NCI-H2171 (cell line): ENCODE data around the gene EVC.

Source experiments
- DNase-seq: peaks from one replicate; lab custom pipeline; 2025; lab: John Stamatoyannopoulos, UW

The EVC gene

DNA sequence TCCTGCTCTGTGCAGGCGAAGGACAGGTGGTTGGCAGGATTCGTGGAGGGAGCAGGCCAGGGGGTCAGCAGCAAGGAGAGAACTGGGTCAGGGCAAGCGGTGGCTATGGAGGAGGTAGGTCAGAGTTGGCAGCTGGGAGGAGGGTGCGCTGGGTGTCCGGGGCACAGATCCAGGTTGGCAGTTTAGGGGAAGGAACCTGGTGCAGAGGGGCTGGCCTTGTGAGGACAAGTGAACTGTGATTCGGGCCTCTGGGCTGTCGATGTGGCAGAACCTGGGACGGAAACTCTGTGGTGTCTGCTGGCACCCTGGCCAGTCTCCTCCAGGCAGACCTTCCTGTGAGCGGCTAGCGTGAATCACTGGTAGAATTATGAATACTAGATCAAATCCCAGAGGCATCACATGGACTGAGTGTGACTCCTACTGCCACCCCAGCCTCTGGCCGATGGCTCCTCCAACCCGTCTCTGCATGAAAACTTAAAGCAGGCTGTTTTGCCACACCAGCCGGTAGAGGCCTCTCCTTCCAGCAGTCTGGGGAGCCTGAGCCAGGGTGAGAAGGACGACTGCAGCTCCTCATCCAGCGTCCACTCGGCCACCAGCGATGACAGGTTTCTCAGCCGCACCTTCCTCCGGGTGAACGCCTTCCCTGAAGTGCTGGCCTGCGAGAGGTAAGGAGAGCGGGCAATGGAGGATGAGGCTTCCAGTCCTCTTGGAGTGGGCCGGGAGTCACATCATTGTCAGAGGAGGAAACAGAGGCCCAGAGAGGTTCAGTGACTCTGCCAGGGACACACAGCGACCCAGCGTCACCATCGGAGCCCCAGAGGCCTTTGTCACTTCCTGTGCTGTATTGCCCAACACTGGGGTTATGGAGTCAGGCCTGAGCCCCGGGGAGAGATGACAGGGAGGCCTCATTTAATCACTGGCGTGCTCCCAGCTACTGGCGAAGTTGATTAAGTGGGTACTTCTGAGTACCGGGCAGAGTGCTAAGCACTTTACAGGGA is 20.3 kb downstream of the EVC start:
- DNase-seq: no peak

DNA sequence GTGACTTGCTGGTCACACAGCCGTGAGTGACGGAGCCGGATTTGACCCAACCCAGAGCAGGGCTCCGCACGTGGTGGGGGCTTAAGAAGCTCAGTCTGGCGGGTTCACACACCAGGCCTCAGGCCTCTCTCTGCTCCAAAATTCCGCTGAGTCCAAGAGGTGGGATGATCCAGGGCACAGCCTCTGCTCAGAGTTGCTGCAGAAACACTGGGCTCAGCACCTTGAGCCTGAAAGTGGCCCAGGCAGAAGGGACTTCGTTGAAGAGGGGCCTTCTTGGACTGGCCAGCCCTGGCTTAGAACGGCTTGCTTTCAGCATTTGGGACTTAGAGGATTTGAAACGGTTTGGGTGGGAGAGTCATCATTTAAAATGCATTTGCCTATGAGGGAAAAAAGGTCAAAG is 21.2 kb downstream of the EVC start:
- DNase-seq: no peak

DNA sequence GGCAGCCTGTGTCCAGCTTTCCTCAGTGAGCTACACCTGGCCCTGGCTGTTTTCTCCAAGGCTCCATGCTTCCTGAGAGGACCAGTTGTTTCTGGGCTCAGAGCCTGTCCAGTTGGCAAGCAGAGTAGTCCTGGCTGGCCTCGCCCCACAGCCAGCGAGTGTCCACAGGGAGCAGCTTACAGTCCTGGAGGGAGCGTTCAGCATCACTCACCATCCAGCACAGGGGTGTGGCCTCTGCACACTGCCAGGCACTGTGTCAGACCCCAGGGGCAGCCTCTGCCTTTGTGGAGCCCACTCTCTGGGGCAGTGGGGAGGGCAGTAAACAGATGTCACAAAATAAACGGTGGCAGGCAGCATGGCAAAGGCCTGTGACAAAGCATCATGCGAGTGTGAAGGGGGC is 23.9 kb downstream of the EVC start:
- no peak for DNase-seq

DNA sequence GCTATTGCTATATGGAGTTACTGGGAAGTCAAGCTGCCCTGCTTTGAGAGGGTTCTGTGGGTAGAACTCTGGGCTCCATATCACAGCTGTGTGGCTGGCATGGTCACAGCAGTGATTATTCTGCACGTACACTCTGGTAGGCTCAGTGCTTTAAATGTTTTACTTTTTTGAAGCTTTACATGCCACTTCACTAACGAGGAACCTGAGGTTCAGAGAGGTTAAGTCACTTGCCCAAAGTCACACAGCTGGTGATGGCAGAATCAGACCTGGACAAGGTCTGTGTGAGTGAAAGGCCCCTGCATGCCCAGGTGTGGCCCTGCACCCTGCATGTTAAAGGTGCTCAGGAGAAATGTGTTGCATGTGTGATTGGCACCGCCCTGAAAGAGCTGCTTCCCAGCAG is 24.5 kb downstream of the EVC start:
- no peak for DNase-seq

DNA sequence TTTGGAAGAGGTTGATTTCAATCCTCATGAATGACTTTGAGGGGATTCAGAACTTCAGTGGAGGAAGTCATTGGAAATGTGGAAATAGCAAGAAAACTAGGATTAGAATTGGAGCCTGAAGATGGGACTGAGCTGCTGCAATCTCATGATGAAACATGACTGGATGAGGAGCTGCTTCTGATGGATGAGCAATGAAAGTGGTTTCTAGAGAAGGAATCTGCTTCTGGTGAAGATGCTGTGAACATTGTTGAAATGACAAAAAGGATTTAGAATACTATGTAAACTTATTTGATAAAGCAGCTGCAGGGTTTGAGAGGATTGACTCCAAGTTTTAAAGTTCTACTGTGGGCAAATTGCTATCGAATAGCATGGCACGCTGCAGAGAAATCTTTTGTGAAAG is 27.1 kb downstream of the EVC start:
- no peak for DNase-seq

DNA sequence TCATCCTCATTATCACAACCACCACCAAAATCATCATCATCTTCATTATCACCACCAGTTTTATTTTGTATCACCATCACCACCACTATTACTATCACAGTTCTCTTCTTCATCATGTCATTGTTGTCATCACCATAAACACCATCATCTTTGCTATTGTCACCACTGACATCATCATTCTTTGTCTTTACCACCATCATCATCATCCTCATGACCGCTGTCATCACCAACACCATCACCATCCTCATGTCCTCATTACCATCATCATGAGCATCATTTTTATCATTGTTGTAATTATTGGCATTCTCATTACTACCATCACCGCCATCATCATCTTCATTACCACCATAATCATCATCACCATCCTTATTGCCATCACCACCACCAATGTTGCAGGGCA is 31.4 kb downstream of the EVC start:
- DNase-seq: no peak

DNA sequence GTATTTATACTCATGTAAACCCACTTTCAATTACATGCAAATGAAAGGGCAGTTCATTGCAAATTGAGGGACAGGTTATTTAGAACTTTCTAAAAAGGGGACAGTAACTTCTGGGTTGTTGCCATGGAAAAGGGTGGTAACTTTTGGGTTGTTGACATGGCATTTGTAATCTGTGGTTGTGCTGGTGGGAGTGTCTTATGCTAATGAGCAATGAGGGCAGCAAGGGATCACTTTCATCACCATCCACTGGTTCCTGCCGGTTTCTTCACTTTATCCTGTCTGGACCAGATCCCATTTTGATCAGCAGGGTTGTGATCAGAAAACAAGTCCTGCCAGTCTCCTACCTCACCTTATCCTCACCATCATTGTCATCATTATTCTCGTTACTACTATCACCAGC is 32.0 kb downstream of the EVC start:
- DNase-seq: no peak

DNA sequence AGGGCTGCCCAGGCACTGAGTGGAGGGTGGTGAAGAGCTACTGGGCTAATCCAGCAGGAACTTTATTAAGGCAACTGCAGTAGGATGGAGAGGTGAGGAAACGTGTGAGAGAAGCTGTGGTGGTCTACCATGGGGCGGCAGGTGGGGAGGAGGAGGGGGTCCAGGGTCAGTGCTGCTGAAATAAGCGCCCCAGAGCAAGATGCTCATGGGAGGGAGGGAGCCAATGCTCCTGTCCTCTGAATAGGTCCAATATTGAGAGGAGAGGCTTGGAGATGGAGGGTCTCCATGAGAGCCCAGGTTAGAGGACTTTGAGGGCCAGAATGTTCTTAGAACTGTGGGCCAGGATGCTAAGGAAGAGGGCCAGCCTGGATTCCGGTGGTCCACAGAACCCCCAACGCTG is 35.2 kb downstream of the EVC start:
- no peak for DNase-seq

DNA sequence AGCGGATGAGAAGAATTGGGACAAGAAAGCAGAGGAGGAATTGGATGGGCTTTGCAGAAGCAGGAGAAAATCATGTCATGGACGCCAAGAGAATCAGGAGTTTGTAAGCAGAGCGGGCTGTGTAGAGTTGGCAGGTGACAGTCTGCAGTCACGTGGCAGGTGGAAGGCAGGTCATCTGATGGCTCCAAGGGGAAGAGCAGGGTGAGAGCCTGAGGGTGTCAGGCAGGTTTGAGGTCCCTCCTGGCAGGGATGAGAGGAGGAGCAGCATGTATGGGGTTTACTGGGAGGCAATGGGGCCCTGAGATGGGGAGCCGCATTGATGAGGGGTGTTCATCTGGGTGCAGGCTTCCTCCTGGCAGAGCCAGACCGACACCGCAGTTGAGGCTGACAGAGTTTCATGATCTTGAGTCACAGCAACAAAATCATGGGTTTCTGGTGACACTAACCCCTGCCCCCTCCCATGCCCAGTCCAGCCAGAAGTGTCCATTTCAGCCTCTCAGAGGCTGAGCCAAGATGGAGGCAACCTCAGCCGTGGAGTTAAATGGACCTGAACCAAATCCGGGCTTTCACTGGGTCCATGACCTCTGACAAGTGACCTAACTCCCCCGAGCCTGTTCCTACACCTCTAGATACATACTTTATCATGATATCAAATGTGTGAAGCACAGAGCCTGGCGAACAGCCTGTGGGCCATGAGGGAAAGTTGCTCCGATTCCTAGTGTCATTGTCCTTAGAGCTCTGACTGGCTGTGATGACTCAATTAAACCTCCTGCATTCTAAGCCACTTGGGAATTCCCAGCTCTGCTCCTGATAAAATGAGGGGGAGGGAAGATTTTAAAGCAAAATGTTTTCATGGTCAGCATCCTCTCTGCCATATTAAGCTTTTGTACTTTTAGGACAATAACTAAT is 36.1 kb downstream of the EVC start:
- DNase-seq: no peak

DNA sequence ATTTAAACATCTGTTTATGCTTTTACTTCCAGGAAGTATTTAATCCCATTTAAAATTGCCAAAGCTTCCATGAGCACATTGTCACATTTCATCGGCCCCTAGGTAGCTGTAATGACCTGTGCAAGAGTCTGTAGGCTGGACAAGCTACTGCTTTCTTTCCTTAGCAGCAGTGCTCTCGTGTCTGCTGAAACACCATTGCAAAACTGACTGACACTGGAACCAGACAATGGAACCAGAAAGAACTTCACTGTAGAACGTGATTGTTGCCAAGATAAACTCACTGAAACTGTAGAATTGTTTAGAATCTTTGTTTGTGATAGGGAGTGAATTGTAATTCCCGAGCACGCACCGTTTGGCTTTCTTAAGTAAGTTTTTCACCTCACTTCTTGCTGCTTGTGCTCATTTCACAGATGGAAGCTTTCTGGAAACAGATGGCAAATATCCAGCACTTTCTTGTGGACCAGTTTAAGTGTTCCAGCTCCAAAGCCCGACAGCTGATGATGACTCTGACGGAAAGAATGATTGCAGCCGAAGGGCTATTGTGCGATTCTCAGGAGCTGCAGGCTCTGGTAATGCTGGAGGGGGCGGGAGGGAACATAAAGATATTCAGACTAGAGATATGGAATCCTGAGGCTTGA is 36.9 kb downstream of the EVC start:
- DNase-seq: no peak

DNA sequence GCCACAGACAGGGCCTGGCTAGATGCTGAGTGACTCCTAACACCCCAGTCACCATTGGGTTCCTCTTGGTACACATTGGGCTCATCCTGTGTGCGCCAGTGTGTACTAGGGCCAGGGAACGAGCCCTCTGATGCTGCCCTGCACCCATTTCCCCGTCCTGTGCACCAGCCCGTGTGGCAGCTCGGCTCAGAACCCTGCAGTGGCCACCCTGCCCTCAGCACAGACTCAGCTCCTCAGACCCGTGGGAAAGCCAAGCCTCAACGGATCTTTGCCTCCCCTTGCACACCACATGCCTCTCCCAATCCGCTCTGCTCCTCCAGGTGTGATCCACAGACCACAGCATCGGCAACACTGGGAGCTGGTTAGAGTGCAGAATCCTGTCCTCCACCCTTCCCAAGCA is 38.6 kb downstream of the EVC start:
- no peak for DNase-seq

DNA sequence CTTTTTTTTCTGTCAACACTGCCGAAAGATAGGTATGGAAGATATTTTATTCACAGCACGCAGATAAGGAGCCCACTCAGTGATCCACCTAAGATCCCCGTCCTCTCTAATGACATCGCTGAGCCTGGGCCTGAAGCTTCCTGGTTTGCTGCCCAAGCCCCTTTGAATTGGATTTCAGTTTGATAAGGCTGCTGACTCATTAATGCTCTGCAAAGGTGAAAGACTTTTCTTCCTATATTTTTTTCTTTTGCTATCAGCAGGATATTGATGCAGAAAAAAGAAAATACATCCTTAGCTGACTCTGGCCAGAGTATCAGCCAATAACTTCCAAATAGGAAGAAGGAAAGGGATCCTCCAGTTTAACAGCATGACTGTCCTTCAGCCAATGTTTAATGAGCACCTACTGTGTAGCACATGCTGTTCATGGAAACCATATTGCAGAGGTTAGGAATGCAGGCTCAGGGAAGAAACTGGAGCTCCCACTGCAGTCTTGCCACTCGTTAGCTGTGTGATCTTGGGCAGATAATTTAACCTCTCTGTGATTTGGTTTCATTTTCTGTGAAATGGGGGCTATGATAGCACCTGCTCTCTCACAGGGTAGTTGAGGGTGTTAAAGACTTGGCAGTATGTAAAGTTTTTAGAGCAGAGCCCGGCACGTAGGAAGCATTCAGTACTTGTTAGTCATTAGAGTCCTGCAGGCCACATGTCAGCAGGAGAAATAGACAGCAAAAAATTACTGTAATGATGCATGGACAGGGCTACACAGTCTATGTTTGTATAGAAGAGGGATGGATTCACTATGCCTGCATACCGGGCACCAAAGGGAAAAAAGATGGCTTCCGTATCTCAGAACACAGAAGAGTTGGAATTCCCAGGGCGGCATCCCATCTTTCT is 39.3 kb downstream of the EVC start:
- DNase-seq: no peak

DNA sequence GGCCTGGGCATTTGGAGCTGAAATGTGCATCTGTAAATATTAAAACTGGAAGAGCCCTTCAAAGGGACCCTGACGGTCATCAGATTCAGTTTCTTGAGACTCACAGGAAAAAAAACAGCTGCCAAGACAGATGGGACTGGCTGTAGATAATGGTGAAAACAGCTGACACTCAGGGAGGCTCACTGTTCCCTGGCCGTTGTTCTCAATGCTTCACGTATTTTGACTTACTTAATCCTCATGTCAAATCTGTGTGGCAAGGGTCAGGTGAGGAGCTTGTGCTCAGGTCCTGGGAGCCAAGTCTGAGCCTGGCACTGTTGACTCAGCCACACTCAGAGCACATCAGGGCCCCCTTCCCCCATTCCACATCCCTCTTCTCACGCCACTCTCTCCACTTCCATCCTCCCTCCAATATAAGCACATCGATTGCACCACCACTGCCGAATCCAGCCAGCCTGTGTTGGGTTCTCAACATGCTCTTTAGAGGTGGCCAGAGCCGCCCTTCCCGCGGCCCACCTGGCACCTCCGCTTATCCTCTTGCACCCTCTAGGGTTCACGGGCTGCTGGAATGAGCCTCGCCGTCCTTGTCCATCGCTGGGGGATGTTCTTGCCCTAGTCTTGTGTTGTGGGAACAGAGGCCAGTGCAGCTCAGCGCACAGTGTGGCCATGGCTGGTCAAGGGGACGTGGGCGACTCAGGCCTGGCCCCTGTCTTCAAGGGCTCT is 40.1 kb downstream of the EVC start:
- DNase-seq: no peak

DNA sequence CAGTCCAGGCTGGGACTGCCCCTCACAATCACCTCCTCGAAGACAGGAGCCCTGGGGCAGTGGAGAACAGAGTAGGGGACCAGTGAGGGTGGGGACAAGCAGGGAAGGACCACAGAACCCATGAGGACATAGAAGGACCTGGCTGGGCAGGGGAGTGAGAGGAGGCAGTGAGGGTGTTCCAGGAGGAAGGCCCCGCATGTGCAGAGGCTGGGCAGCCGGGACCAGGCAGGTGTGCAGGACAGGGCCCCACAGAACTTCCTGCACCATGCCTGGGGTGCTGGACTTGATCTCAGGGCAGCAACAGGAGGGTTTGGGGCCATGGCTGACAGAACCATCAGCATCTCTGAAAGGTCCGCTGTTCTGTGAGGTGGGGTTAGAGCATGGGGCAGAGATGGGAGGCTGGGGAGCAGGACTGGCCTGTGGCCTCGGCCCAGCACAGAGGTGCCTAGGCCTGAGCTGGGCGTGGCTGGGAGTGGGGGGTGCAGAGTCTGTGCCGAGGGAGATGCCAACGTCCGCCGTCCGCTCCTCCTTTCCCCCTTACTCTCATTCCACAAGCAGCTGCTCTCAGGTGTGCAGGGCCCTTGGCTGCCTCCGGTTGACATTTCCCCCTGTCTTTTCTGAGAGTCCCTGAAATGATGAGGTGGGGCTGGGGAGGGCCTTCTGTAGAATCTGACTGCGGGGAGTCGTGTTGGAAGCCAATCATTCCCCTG is 40.8 kb downstream of the EVC start:
- DNase-seq: no peak

DNA sequence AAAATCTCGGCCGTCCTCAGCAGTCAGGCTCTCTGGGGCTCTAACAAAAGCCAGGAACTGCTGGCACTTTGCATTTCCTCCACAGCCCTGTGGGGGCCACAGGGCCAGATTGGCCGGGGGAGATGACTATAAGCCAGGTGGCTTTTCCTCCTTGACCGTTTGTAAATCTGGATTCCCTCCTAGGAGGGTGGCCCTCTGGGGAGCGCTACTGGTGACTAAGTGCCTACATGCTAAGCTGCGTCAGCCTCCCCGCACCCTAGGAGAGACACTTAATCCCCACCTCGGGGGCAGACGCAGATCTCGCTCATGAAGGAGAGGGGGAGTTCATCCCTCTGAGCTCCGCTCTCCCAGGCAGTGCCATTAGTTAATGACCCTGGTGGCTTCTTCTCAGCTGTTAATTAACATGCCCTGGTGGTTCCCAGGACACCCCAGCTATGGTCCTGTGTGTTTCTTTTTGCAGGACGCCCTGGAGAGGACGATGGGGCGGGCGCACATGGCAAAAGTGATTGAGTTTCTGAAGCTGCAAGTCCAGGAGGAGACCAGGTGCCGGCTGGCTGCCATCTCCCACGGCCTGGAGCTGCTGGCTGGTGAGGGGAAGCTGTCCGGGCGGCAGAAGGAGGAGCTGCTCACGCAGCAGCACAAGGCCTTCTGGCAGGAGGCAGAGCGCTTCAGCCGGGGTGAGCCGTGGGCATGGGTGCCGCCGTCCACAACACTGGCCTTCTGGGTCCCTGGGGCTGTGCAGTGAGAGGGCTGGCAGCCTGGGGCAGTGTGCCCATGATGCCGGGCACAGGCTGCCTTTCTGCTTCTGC is 41.6 kb downstream of the EVC start:
- DNase-seq: no peak

DNA sequence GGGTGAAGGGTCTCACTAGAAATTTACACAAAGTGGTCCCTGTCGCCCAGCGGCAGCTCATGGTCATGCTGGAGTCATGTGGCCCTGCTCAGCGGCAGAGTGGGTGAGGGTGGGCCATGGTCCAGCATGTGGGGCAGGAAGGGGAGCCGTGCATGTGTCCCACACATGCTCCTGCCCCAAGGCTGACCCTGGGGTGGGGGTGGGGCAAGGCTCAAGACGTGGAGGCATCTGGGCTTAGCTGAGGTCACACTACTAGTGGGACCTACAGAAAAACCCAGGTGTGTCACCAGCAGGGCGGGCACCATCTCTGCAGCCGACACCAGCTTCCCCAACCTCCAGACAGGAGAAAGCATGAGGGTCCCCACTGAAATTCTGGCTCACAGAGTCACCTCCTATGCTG is 42.4 kb downstream of the EVC start:
- DNase-seq: no peak

DNA sequence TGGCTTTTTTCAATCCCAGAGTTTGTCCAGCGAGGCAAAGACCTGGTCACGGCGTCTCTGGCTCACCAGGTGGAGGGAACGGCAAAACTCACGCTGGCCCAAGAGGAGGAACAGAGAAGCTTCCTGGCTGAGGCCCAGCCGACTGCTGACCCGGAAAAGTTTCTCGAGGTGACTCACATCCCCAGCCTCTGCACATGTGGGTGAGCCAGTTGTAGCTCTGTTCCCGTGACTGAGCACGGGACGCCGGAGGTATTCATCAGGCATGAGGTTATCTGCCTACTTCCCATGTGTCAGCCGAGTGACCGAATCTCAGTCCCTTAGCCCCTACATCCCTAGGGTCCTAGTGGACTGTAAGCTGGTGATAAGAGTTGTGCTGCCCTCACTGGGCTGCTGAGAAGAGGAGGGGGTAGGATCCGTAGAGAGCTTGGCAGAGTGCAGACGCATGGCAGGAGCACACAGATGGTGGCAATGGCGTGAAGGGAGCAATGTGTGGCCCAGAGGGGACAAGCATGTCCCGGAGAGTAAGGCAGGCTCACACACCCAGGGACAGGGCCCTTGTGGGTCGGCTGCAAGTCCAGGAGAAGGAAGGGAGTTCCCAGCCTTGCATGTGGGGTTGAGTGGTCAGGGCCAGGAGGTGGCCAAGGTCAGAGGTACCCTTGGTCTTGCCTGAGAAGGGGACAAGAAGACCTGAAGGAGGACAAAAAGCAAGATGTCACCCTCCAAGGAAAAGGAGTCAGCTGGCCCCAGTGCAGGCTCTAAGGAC is 42.9 kb downstream of the EVC start:
- DNase-seq: no peak

DNA sequence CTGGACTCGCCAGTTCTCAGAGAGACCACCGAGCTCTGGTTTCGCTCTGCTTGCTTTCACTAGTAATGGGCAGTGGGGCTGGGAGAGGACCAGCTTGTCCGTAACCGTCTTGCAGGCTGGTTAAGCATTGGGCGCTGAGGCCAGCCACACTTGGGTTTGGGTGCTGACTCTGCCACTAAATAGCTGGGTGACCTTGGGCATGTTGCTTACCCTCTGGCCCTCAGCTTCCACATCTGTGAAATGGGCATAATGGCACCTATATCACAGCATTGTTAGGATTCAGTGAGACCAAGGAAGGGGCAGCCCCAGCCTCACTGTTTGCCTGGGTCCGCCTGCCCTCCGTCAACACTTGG is 43.5 kb downstream of the EVC start:
- DNase-seq: no peak

DNA sequence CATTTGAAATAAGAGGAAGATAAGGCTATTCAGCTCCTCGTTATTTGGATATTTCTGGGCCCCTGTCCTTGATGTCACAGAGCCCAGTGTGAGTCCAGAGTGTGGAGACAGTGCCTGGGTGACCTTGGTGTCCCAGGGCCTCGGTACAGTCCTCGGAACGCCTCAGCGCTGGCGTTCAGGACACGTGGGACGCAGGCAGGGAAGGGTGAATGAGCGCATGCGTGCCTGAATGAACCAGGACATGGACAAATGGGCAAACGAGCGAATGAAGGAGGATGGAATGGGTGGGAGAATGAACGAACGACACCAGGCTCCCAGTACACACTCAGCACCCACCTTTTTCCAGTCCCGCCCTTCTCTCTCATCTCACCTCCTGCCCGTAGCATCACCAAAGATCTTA is 44.2 kb downstream of the EVC start:
- DNase-seq: no peak
